ENCODE data around the gene ARL2.

- TF ChIP-seq CTCF (IDR thresholded peaks at IDR 0.05; ENCODE audit: insufficient read depth, low read depth, low read length): no peak
- no peak for TF ChIP-seq EZH2 (IDR thresholded peaks at IDR 0.05; ENCODE audit: insufficient read depth, low read length)
Observed at GRCh38 chr11:65014726-65015227, 817 bp downstream of the ARL2 start.

Measured in astrocyte (in vitro differentiated cells and primary cell).